ENCODE measurements around the gene TMEM95. TPM values are rescaled to one million over a fixed set of nuclear protein-coding genes. Genes with fewer than 3 reads are reported as not detected.

TMEM95 gene
- total RNA-seq, 1 donor from 2014 or later, result not detected

- DNase-seq (ENCODE audit: low spot score in 2 of 2), result no peak
- Histone ChIP-seq H3K27me3 (no peaks in the 10 kb centered on the region), H3K27ac (peak overlapping the region; percentile 96 to 100), H3K9me3 (no peaks in the 10 kb centered on the region), H3K36me3 (no peaks in the 10 kb centered on the region), H3K4me1 (peaks cover 11 to 36% of the 10 kb centered on the region in 2 donors), H3K4me3 (peak overlapping the region; percentile 71 to 98)
- intact Hi-C loops (cut with DNase I), result loop anchor here (1.0 to 5.0 kb wide), 6 partner anchors 84 to 490 kb away; partner anchors contain the start of genes GABARAP, POLR2A, SENP3 and TP53
- TF ChIP-seq, protein P1, sequence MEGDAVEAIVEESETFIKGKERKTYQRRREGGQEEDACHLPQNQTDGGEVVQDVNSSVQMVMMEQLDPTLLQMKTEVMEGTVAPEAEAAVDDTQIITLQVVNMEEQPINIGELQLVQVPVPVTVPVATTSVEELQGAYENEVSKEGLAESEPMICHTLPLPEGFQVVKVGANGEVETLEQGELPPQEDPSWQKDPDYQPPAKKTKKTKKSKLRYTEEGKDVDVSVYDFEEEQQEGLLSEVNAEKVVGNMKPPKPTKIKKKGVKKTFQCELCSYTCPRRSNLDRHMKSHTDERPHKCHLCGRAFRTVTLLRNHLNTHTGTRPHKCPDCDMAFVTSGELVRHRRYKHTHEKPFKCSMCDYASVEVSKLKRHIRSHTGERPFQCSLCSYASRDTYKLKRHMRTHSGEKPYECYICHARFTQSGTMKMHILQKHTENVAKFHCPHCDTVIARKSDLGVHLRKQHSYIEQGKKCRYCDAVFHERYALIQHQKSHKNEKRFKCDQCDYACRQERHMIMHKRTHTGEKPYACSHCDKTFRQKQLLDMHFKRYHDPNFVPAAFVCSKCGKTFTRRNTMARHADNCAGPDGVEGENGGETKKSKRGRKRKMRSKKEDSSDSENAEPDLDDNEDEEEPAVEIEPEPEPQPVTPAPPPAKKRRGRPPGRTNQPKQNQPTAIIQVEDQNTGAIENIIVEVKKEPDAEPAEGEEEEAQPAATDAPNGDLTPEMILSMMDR (IDR thresholded peaks at IDR 0.05), result peak in 1 of 3 experiments; percentile 69
Observed at GRCh38 chr17:7352503-7352889, 2.5 kb upstream of the TMEM95 start.

GRCh38 chr17:7352910-7353635 is 1.9 kb upstream of the TMEM95 start:
- Histone ChIP-seq H3K4me3 (peak overlapping the region; percentile 71 to 98), H3K4me1 (peaks cover 11 to 36% of the 10 kb centered on the region in 2 donors), H3K36me3 (no peaks in the 10 kb centered on the region), H3K9me3 (no peaks in the 10 kb centered on the region), H3K27ac (peak overlapping the region; percentile 96 to 100), H3K27me3 (no peaks in the 10 kb centered on the region)
- TF ChIP-seq, protein P1 (IDR thresholded peaks at IDR 0.05), result no peak
- intact Hi-C loops (cut with DNase I), result loop anchor here (1.0 to 5.0 kb wide), 6 partner anchors 83 to 489 kb away; partner anchors contain the start of genes GABARAP, POLR2A, SENP3 and TP53
- DNase-seq (ENCODE audit: low spot score in 2 of 2), result no peak

- Histone ChIP-seq H3K4me1 (peaks cover 11 to 33% of the 10 kb centered on the region in 2 donors), H3K27me3 (no peaks in the 10 kb centered on the region), H3K9me3 (no peaks in the 10 kb centered on the region), H3K27ac (peak overlapping the region in 1 of 2 donors; percentile 24), H3K4me3 (no peak overlapping the region), H3K36me3 (no peaks in the 10 kb centered on the region)
- no peak for DNase-seq (ENCODE audit: low spot score in 2 of 2)
- intact Hi-C loops (cut with DNase I), result loop anchor here (5.0 kb wide), 3 partner anchors 112 to 488 kb away; partner anchors contain the start of genes GABARAP, TP53 and WRAP53
- TF ChIP-seq, protein P1 (IDR thresholded peaks at IDR 0.05), result no peak
Observed at GRCh38 chr17:7354262-7354843, 603 bp upstream of the TMEM95 start.

DNA sequence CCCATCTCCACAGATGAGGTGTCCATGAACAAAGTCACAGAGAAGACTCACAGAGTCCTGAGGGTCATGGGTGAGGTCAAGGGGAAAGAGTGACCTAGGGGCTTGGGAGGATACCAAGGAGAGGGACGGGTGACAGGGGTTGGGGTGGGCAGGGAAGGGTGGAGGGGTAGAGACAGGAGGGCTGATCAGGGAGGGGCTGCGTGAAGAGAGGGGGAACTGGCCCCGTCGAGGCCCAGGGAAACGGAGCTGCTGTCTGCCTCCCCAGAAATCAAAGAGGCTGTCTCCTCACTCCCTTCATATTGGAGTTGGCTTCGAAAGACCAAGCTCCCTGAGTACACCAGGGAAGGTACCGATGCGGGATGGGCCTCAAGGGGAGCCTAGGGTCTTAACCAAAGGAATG is 617 bp downstream of the TMEM95 start:
- Histone ChIP-seq H3K27me3 (no peaks in the 10 kb centered on the region), H3K4me1 (peaks cover 11 to 27% of the 10 kb centered on the region in 2 donors)

DNA sequence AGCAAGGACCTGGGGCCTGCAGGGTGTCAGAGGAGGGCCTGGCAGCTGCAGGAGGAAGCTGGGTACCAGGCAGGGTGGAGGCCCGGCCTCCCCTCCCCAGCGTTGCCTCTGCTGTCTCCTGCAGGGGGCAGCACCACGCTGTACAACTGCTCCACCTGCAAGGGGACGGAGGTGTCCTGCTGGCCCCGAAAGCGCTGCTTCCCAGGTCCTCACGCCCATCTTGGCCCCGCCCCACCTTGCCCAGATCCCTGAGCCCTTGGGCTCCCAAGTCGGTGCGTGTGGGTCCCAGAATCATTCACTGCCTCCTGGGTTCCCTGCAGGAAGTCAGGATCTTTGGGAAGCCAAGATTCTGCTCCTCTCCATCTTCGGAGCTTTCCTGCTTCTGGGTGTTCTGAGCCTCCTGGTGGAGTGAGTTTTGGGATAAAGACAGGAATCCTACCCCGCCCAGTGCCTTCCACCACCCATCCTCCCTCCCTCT is 1.2 kb downstream of the TMEM95 start:
- no peaks in the 10 kb centered on the region for H3K27me3 ChIP-seq
- H3K27ac ChIP-seq, result no peak overlapping the region
- H3K36me3 ChIP-seq, result no peaks in the 10 kb centered on the region
- TF ChIP-seq, protein P1 (IDR thresholded peaks at IDR 0.05), result peak; percentile 82 to 85 (median 85)
- no peaks in the 10 kb centered on the region for H3K9me3 ChIP-seq
- H3K4me1 ChIP-seq, result peaks cover 11 to 27% of the 10 kb centered on the region in 2 donors
- H3K4me3 ChIP-seq, result no peak overlapping the region
- DNase-seq (ENCODE audit: low spot score in 2 of 2), result peak; percentile 43 to 87
- intact Hi-C loops (cut with DNase I), result loop anchor here (1.0 kb wide), 1 partner anchor 82 kb away; no protein-coding TSS in a partner anchor

More for the DNA sequence above, 617 bp downstream of the TMEM95 start:
- peak overlapping the region in 1 of 2 donors; percentile 24 for H3K27ac ChIP-seq
- no peak overlapping the region for H3K4me3 ChIP-seq
- no peaks in the 10 kb centered on the region for H3K36me3 ChIP-seq
- no peaks in the 10 kb centered on the region for H3K9me3 ChIP-seq
- TF ChIP-seq, protein P1 (IDR thresholded peaks at IDR 0.05), result no peak
- intact Hi-C loops (cut with DNase I), result no loop called here
- DNase-seq (ENCODE audit: low spot score in 2 of 2), result no peak
